HEK293 (cell line): ENCODE data around the gene DDX46.

ENCODE experiments used
- IKZF3 ChIP-seq: fragments of 450-650 bp; IDR thresholded peaks from 2 replicates; pipeline ENCODE4 v1.5.0; 2018; ENCODE audit warnings: missing biosample characterization, mild to moderate bottlenecking, missing genetic modification characterization, moderate library complexity
- RBAK ChIP-seq: fragments of 450-650 bp; formaldehyde crosslinking; IDR thresholded peaks from 2 replicates; pipeline ENCODE4 v1.5.1; 2016; ENCODE audit warnings: missing biosample characterization, missing genetic modification characterization
- TRIM28 ChIP-seq: IDR thresholded peaks from 2 replicates; pipeline ENCODE4 v1.6.1; 2011; ENCODE audit warnings: low read length, control low read depth, borderline replicate concordance
- YY1 ChIP-seq: fragments of 450-650 bp; formaldehyde crosslinking; IDR thresholded peaks from 2 replicates; pipeline ENCODE4 v1.5.1; 2018; ENCODE audit warnings: missing biosample characterization, missing genetic modification characterization
- YY2 ChIP-seq: fragments of 450-650 bp; formaldehyde crosslinking; IDR thresholded peaks from 2 replicates; pipeline ENCODE4 v1.5.1; 2016; ENCODE audit warnings: missing biosample characterization, missing genetic modification characterization
- ZBTB1 ChIP-seq: fragments of 450-650 bp; formaldehyde crosslinking; IDR thresholded peaks from 2 replicates; pipeline ENCODE4 v1.5.1; 2016; ENCODE audit warnings: missing biosample characterization, missing genetic modification characterization
- ZFP37 ChIP-seq: fragments of 450-650 bp; formaldehyde crosslinking; IDR thresholded peaks from 2 replicates; pipeline ENCODE4 v1.5.1; 2016; ENCODE audit warnings: missing biosample characterization, missing genetic modification characterization
- ZNF140 ChIP-seq: fragments of 450-650 bp; formaldehyde crosslinking; IDR thresholded peaks from 2 replicates; pipeline ENCODE4 v1.5.1; 2016; ENCODE audit warnings: missing biosample characterization, missing genetic modification characterization
- ZNF157 ChIP-seq: fragments of 450-650 bp; formaldehyde crosslinking; IDR thresholded peaks from 2 replicates; pipeline ENCODE4 v1.5.1; 2016; ENCODE audit warnings: missing biosample characterization, missing genetic modification characterization
- ZNF391 ChIP-seq: fragments of 450-650 bp; formaldehyde crosslinking; IDR thresholded peaks from 2 replicates; pipeline ENCODE4 v1.5.1; 2016; ENCODE audit warnings: low read depth, missing biosample characterization, missing genetic modification characterization, borderline replicate concordance
- ZNF404 ChIP-seq: fragments of 450-650 bp; formaldehyde crosslinking; IDR thresholded peaks from 2 replicates; pipeline ENCODE4 v1.5.1; 2017; ENCODE audit warnings: missing biosample characterization, missing genetic modification characterization
- ZNF416 ChIP-seq: fragments of 450-650 bp; formaldehyde crosslinking; IDR thresholded peaks from 2 replicates; pipeline ENCODE4 v1.5.1; 2016; ENCODE audit warnings: missing biosample characterization, missing genetic modification characterization
- ZNF426 ChIP-seq: fragments of 450-650 bp; formaldehyde crosslinking; IDR thresholded peaks from 2 replicates; pipeline ENCODE4 v1.5.1; 2017; ENCODE audit warnings: missing biosample characterization, missing genetic modification characterization, mild to moderate bottlenecking, inconsistent platforms, moderate library complexity
- ZNF561 ChIP-seq: fragments of 450-650 bp; IDR thresholded peaks from 2 replicates; pipeline ENCODE4 v1.5.1; 2018; ENCODE audit warnings: missing biosample characterization, missing genetic modification characterization, borderline replicate concordance
- ZNF571 ChIP-seq: fragments of 450-650 bp; formaldehyde crosslinking; IDR thresholded peaks from 2 replicates; pipeline ENCODE4 v1.5.0; 2017; ENCODE audit warnings: missing biosample characterization, missing genetic modification characterization
- ZNF658 ChIP-seq: fragments of 450-650 bp; formaldehyde crosslinking; IDR thresholded peaks from 2 replicates; pipeline ENCODE4; 2016; ENCODE audit warnings: missing biosample characterization, missing genetic modification characterization
- ZNF768 ChIP-seq: fragments of 450-650 bp; formaldehyde crosslinking; IDR thresholded peaks from 2 replicates; pipeline ENCODE4 v1.5.1; 2018; ENCODE audit warnings: missing biosample characterization, mild to moderate bottlenecking, missing genetic modification characterization
- ZXDB ChIP-seq: fragments of 450-650 bp; formaldehyde crosslinking; IDR thresholded peaks from 2 replicates; pipeline ENCODE4 v1.5.1; 2016; ENCODE audit warnings: missing biosample characterization, missing genetic modification characterization
- TF ChIP-seq, protein P1 (sequence below): fragments of 450-650 bp; formaldehyde crosslinking; IDR thresholded peaks from 2 replicates; pipeline ENCODE4 v1.5.1; 2016; ENCODE audit warnings: missing biosample characterization, missing genetic modification characterization
- TF ChIP-seq, protein P2 (sequence below): fragments of 450-650 bp; formaldehyde crosslinking; IDR thresholded peaks from 2 replicates; pipeline ENCODE4 v1.5.1; 2016; ENCODE audit warnings: missing biosample characterization, missing genetic modification characterization
- TF ChIP-seq, protein P3 (sequence below): fragments of 450-650 bp; formaldehyde crosslinking; IDR thresholded peaks from 2 replicates; pipeline ENCODE4 v1.5.1; 2016; ENCODE audit warnings: missing biosample characterization, missing genetic modification characterization
- TF ChIP-seq, protein P4 (sequence below): fragments of 450-650 bp; formaldehyde crosslinking; IDR thresholded peaks from 2 replicates; pipeline ENCODE4 v1.5.1; 2016; ENCODE audit warnings: missing biosample characterization, missing genetic modification characterization
- TF ChIP-seq, protein P5 (sequence below): fragments of 450-650 bp; formaldehyde crosslinking; IDR thresholded peaks from 2 replicates; pipeline ENCODE4 v1.5.1; 2017; ENCODE audit warnings: missing biosample characterization, missing genetic modification characterization
- TF ChIP-seq, protein P6 (sequence below): fragments of 450-650 bp; formaldehyde crosslinking; IDR thresholded peaks from 2 replicates; pipeline ENCODE4 v1.5.1; 2016; ENCODE audit warnings: missing biosample characterization, missing genetic modification characterization
- TF ChIP-seq, protein P7 (sequence below): fragments of 450-650 bp; formaldehyde crosslinking; IDR thresholded peaks from 2 replicates; pipeline ENCODE4 v1.5.1; 2017; ENCODE audit warnings: missing biosample characterization, missing genetic modification characterization
- TF ChIP-seq, protein P8 (sequence below): fragments of 450-650 bp; formaldehyde crosslinking; IDR thresholded peaks from 2 replicates; pipeline ENCODE4 v1.5.1; 2016; ENCODE audit warnings: missing biosample characterization, missing genetic modification characterization, borderline replicate concordance

DDX46 gene

DNA sequence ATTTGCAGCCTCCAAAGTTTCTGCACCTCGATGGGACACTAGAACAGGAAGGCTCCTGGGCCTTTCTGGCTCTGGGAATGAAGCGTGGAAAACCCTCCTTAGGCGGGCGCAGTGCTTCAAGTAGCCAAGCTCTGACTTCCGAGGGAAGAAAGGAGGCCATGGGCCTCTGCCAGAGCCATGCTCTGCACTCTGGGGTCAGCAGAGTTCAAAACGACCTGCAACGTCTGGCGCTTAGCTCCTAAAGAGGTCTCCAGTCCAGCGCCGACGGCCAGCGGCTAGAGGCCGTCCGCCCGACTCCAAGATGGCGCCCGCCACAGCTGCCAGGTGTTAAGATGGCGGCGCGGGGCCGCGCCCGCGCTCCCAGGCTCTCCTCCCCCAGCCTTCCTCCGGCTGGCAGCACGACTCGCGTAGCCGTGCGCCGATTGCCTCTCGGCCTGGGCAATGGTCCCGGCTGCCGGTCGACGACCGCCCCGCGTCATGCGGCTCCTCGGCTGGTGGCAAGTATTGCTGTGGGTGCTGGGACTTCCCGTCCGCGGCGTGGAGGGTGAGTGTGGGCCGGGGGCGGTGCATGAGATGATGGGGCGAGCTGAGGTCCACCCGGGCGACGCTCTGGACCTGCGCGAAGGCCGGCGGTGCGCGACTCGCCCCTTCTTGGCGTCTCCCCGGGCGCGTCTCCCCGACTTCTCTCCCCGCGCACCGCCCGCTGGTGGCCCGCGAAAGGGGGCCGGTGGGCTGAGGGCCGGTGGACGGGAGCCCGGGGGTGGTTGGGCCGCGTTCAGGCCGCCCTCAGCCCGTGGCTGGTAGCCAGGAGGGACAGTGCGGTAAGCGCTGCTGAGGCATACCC is 115.6 kb downstream of the DDX46 start, which contains the start of gene TXNDC15 (continued):
- TF ChIP-seq, protein P1, sequence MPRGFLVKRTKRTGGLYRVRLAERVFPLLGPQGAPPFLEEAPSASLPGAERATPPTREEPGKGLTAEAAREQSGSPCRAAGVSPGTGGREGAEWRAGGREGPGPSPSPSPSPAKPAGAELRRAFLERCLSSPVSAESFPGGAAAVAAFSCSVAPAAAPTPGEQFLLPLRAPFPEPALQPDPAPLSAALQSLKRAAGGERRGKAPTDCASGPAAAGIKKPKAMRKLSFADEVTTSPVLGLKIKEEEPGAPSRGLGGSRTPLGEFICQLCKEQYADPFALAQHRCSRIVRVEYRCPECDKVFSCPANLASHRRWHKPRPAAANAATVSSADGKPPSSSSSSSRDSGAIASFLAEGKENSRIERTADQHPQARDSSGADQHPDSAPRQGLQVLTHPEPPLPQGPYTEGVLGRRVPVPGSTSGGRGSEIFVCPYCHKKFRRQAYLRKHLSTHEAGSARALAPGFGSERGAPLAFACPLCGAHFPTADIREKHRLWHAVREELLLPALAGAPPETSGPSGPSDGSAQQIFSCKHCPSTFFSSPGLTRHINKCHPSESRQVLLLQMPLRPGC (tag by site-specific recombination): peak; percentile 64
- TF ChIP-seq ZNF658 (no peak), ZNF404 (tag by site-specific recombination) (no peak), ZNF561 (tag by site-specific recombination) (0 out of 2 replicates have a peak, but pooled peaks have one; percentile 66), RBAK (tag by site-specific recombination) (no peak), ZNF426 (tag by site-specific recombination) (no peak), YY1 (tag by site-specific recombination) (peak; percentile 99), ZXDB (tag by site-specific recombination) (peak; percentile 94), ZNF768 (tag by site-specific recombination) (no peak), ZBTB1 (tag by site-specific recombination) (no peak; the same call in 1 of the 2 replicates), ZNF391 (tag by site-specific recombination) (peak; percentile 71; the same call in 1 of the 2 replicates), TRIM28 (no peak), ZFP37 (tag by site-specific recombination) (peak; percentile 97), ZNF140 (tag by site-specific recombination) (no peak), IKZF3 (tag by site-specific recombination) (no peak), ZNF571 (tag by site-specific recombination) (no peak), ZNF157 (no peak), YY2 (tag by site-specific recombination) (peak; percentile 96), ZNF416 (tag by site-specific recombination) (no peak)
- TF ChIP-seq, protein P2, sequence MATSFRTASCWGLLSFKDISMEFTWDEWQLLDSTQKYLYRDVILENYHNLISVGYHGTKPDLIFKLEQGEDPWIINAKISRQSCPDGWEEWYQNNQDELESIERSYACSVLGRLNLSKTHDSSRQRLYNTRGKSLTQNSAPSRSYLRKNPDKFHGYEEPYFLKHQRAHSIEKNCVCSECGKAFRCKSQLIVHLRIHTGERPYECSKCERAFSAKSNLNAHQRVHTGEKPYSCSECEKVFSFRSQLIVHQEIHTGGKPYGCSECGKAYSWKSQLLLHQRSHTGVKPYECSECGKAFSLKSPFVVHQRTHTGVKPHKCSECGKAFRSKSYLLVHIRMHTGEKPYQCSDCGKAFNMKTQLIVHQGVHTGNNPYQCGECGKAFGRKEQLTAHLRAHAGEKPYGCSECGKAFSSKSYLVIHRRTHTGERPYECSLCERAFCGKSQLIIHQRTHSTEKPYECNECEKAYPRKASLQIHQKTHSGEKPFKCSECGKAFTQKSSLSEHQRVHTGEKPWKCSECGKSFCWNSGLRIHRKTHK (tag by site-specific recombination): no peak
- TF ChIP-seq, protein P3, sequence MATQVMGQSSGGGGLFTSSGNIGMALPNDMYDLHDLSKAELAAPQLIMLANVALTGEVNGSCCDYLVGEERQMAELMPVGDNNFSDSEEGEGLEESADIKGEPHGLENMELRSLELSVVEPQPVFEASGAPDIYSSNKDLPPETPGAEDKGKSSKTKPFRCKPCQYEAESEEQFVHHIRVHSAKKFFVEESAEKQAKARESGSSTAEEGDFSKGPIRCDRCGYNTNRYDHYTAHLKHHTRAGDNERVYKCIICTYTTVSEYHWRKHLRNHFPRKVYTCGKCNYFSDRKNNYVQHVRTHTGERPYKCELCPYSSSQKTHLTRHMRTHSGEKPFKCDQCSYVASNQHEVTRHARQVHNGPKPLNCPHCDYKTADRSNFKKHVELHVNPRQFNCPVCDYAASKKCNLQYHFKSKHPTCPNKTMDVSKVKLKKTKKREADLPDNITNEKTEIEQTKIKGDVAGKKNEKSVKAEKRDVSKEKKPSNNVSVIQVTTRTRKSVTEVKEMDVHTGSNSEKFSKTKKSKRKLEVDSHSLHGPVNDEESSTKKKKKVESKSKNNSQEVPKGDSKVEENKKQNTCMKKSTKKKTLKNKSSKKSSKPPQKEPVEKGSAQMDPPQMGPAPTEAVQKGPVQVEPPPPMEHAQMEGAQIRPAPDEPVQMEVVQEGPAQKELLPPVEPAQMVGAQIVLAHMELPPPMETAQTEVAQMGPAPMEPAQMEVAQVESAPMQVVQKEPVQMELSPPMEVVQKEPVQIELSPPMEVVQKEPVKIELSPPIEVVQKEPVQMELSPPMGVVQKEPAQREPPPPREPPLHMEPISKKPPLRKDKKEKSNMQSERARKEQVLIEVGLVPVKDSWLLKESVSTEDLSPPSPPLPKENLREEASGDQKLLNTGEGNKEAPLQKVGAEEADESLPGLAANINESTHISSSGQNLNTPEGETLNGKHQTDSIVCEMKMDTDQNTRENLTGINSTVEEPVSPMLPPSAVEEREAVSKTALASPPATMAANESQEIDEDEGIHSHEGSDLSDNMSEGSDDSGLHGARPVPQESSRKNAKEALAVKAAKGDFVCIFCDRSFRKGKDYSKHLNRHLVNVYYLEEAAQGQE: peak; percentile 53; the same call in 1 of the 2 replicates
- TF ChIP-seq, protein P4, sequence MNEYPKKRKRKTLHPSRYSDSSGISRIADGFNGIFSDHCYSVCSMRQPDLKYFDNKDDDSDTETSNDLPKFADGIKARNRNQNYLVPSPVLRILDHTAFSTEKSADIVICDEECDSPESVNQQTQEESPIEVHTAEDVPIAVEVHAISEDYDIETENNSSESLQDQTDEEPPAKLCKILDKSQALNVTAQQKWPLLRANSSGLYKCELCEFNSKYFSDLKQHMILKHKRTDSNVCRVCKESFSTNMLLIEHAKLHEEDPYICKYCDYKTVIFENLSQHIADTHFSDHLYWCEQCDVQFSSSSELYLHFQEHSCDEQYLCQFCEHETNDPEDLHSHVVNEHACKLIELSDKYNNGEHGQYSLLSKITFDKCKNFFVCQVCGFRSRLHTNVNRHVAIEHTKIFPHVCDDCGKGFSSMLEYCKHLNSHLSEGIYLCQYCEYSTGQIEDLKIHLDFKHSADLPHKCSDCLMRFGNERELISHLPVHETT: peak; percentile 83
- TF ChIP-seq, protein P5, sequence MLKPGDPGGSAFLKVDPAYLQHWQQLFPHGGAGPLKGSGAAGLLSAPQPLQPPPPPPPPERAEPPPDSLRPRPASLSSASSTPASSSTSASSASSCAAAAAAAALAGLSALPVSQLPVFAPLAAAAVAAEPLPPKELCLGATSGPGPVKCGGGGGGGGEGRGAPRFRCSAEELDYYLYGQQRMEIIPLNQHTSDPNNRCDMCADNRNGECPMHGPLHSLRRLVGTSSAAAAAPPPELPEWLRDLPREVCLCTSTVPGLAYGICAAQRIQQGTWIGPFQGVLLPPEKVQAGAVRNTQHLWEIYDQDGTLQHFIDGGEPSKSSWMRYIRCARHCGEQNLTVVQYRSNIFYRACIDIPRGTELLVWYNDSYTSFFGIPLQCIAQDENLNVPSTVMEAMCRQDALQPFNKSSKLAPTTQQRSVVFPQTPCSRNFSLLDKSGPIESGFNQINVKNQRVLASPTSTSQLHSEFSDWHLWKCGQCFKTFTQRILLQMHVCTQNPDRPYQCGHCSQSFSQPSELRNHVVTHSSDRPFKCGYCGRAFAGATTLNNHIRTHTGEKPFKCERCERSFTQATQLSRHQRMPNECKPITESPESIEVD (tag by site-specific recombination): no peak
- TF ChIP-seq, protein P6, sequence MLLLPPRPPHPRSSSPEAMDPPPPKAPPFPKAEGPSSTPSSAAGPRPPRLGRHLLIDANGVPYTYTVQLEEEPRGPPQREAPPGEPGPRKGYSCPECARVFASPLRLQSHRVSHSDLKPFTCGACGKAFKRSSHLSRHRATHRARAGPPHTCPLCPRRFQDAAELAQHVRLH (tag by site-specific recombination): peak; percentile 74
- TF ChIP-seq, protein P7, sequence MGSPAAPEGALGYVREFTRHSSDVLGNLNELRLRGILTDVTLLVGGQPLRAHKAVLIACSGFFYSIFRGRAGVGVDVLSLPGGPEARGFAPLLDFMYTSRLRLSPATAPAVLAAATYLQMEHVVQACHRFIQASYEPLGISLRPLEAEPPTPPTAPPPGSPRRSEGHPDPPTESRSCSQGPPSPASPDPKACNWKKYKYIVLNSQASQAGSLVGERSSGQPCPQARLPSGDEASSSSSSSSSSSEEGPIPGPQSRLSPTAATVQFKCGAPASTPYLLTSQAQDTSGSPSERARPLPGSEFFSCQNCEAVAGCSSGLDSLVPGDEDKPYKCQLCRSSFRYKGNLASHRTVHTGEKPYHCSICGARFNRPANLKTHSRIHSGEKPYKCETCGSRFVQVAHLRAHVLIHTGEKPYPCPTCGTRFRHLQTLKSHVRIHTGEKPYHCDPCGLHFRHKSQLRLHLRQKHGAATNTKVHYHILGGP: no peak
- TF ChIP-seq, protein P8, sequence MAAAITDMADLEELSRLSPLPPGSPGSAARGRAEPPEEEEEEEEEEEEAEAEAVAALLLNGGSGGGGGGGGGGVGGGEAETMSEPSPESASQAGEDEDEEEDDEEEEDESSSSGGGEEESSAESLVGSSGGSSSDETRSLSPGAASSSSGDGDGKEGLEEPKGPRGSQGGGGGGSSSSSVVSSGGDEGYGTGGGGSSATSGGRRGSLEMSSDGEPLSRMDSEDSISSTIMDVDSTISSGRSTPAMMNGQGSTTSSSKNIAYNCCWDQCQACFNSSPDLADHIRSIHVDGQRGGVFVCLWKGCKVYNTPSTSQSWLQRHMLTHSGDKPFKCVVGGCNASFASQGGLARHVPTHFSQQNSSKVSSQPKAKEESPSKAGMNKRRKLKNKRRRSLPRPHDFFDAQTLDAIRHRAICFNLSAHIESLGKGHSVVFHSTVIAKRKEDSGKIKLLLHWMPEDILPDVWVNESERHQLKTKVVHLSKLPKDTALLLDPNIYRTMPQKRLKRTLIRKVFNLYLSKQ: no peak
